ENCODE measurements around the gene MCOLN1. TPM values are rescaled to one million over a fixed set of nuclear protein-coding genes. Genes with fewer than 3 reads are reported as not detected.
A peak's percentile ranks its signal among the peaks of the same experiment; 100 is the strongest.

MCOLN1 gene
- total RNA-seq (10 to 100 TPM; 14.1 to 14.9 TPM), polyA plus RNA-seq (1 to 10 TPM; 8.0 to 9.1 TPM)

DNA sequence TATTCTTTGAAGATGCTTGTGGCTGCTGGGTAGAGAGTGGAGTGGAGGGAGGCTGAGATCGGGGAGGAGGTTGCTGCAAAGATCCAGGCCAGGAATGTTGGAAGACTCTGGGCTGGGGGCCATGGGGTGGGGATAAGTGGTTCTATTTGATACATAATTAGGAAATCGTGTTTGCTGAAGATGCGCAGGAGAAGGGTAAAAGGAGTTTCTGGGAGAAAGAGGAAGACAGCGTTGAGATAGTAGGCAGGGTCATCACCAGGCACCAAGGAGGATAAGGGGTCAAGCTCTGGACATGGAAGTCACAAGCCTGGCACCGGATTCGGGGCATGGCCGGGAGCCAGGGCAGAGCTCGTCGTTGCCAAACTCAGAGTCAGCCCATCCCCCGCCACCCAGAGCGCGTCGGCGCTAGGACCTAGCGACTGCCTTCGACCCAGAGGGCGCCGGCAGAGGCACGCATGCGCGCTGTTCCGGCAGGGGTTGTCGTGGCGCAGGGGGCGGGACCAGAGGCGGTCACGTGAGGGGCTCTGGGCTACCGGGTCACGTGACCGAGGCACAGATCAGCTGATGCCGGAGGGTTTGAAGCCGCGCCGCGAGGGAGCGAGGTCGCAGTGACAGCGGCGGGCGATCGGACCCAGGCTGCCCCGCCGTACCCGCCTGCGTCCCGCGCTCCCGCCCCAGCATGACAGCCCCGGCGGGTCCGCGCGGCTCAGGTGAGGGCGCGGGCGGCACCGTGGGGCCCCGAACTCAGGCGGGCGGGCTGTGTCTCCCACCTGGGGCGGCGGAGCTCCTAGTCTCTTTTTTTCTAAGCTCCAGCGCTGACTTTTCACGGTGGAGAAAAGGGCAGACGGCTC is at the start of gene MCOLN1:
Gene MCOLN1 (plus strand): TSS at position 553 of the 851 bp plus-strand sequence. CDS start 127 bp downstream, at position 680.
- Histone ChIP-seq H3K27me3 (ENCODE audit: insufficient read depth, low read length) (no peaks in the 10 kb centered on the region), H3K27ac (ENCODE audit: low read depth, low read length) (peak within 1 kb of the TSS; percentile 42), H3K9me3 (ENCODE audit: control insufficient read depth in 1 of 2, low read length in 2 of 2) (no peaks in the 10 kb centered on the region), H3K36me3 (ENCODE audit: insufficient read depth, low read length) (no peaks in the 10 kb centered on the region), H3K4me1 (ENCODE audit: insufficient read depth, low read length) (peaks cover 18% of the 10 kb centered on the region), H3K4me3 (ENCODE audit: low read length in 2 of 2) (peak within 1 kb of the TSS; percentile 65 to 69)
- H3K4me3 Mint-ChIP-seq = peak within 1 kb of the TSS; percentile 82 to 93 (median 87)
- peaks cover 7% of the 10 kb centered on the region in 2 donors for H3K36me3 Mint-ChIP-seq
- DNase-seq = peak; percentile 98 to 99 (median 98)
- H3K27me3 Mint-ChIP-seq = peaks cover 2% of the 10 kb centered on the region in 2 donors
- intact Hi-C loops (cut with micrococcal nuclease) = loop anchor here (1.0 kb wide), 2 partner anchors 12 to 33 kb away; partner anchors contain the start of gene PEX11G
- peaks cover 7 to 19% (median 12%) of the 10 kb centered on the region in 4 donors for H3K4me1 Mint-ChIP-seq
- no peaks in the 10 kb centered on the region for H3K9me3 Mint-ChIP-seq
- ChIA-PET CTCF (ENCODE audit: partially characterized antibody) (interaction anchor here (0.9 to 1.8 kb wide), 5 partner anchors 13 to 129 kb away, joined by 3 to 12 read pairs (median 3); partner anchors contain the start of gene PNPLA6), POLR2A (ENCODE audit: partially characterized antibody) (interaction anchor here (0.6 to 6.2 kb wide), 12 partner anchors 12 to 192 kb away, joined by 3 to 94 read pairs (median 3); partner anchors contain the start of genes ARHGEF18, PET100, PEX11G and PNPLA6)
- peak within 1 kb of the TSS; percentile 61 to 93 (median 88) for H3K27ac Mint-ChIP-seq

DNA sequence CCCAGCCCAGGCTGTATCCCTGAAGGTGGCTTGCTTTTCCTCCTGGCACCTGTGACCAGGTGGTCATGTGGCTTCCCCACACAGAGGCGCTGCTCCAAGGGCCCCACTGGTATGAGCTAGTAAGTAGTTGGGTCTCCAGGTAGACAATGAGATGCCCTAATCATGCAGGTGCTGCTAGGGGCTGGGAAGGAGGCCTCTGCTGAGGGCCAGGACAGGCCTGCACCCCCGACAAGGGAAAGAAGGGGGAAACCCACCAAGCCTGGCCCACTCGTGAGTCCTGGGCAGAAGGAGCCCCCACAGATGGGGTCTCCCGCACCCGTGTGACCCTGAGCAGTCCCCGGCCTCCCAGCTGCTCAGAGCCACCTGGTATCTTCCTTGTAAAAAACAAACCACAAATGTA is 46.8 kb upstream of the MCOLN1 start:
- H3K4me3 ChIP-seq (ENCODE audit: low read length in 2 of 2) = no peak overlapping the region
- no peak overlapping the region for H3K27ac ChIP-seq (ENCODE audit: low read depth, low read length)
- H3K4me1 Mint-ChIP-seq = peaks cover 0 to 4% (median under 1%) of the 10 kb centered on the region in 4 donors
- H3K9me3 ChIP-seq (ENCODE audit: control insufficient read depth in 1 of 2, low read length in 2 of 2) = no peaks in the 10 kb centered on the region
- no peak overlapping the region for H3K4me3 Mint-ChIP-seq
- H3K4me1 ChIP-seq (ENCODE audit: insufficient read depth, low read length) = no peaks in the 10 kb centered on the region
- peaks cover 8 to 10% of the 10 kb centered on the region in 2 donors for H3K36me3 Mint-ChIP-seq
- H3K27me3 Mint-ChIP-seq = no peaks in the 10 kb centered on the region
- ChIA-PET POLR2A (ENCODE audit: partially characterized antibody) (interaction anchor here (0.8 to 0.9 kb wide), 2 partner anchors 12 to 130 kb away, joined by 3 read pairs; no protein-coding TSS in a partner anchor), CTCF (ENCODE audit: partially characterized antibody) (no interaction called here)
- no peaks in the 10 kb centered on the region for H3K27me3 ChIP-seq (ENCODE audit: insufficient read depth, low read length)
- peaks cover 0 to 10% (median 0%) of the 10 kb centered on the region in 8 donors for H3K9me3 Mint-ChIP-seq
- H3K27ac Mint-ChIP-seq = peak overlapping the region in 2 of 7 donors; percentile 40 to 84
- peaks cover 17% of the 10 kb centered on the region for H3K36me3 ChIP-seq (ENCODE audit: insufficient read depth, low read length)
- DNase-seq = no peak
- intact Hi-C loops (cut with micrococcal nuclease) = no loop called here

DNA sequence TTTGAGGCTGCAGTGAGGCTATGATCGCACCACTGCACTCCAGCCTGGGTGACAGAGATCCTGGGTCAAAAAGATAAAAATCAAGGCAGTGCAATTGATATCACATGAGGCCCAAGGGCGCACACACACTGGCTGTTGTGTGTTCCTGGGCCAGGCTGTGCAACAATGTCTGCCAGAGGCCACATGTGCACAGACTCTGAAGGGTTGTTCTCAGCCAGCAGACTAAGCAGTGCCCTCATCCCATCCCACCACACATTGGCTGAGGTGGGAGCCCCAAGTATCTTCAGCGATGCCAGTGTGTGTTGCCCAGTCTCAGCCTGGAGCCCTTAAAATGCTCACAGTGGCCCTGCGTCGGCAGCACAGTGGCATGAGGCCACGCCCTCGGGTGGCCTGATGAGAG is 46.2 kb upstream of the MCOLN1 start:
- H3K27ac Mint-ChIP-seq = peak overlapping the region in 2 of 7 donors; percentile 40 to 82
- ChIA-PET POLR2A (ENCODE audit: partially characterized antibody) (no interaction called here), CTCF (ENCODE audit: partially characterized antibody) (no interaction called here)
- Histone ChIP-seq H3K27ac (ENCODE audit: low read depth, low read length) (no peak overlapping the region), H3K4me1 (ENCODE audit: insufficient read depth, low read length) (no peaks in the 10 kb centered on the region), H3K9me3 (ENCODE audit: control insufficient read depth in 1 of 2, low read length in 2 of 2) (no peaks in the 10 kb centered on the region), H3K4me3 (ENCODE audit: low read length in 2 of 2) (no peak overlapping the region), H3K36me3 (ENCODE audit: insufficient read depth, low read length) (peaks cover 11% of the 10 kb centered on the region), H3K27me3 (ENCODE audit: insufficient read depth, low read length) (no peaks in the 10 kb centered on the region)
- no peaks in the 10 kb centered on the region for H3K27me3 Mint-ChIP-seq
- peaks cover 0 to 4% (median under 1%) of the 10 kb centered on the region in 4 donors for H3K4me1 Mint-ChIP-seq
- H3K4me3 Mint-ChIP-seq = no peak overlapping the region
- peaks cover 7 to 10% of the 10 kb centered on the region in 2 donors for H3K36me3 Mint-ChIP-seq
- no peak for DNase-seq
- intact Hi-C loops (cut with micrococcal nuclease) = no loop called here
- H3K9me3 Mint-ChIP-seq = peaks cover 0 to 10% (median 0%) of the 10 kb centered on the region in 8 donors

DNA sequence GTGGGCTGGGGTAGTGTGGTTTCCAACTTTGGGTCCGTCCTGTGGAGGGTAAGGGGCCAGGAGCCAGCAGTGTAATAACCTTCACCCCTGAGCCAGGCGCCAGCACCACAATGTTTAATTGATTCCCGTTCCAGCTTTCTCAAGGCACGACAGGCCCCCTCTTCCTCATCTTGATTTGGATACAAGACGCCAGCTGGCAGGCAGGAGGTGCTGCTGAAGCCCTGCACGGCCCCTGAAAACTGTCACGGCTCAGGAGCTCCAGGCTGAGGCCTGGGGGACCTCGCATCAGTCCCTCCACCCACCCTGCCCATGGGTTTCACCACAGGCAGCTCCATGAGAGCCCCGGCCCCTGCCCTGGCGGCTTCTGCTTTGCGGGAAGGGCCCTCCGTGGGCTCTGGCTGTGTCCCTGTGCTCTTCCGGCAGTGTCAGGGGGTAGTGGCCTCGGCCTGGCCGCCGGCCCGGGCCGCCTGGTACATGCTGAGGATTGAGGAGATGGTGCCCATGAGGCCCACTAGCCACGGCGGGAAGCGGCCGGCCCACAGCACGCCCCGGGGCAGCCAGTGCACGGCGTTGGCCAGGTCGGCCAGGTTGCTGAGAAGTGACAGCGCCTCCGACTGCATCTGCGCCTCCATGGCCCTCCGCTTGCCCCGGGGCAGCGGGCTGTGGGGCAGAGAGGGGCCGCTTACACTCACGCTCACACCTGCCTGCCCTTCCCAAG is 45.5 kb upstream of the MCOLN1 start:
- ChIA-PET POLR2A (ENCODE audit: partially characterized antibody) (interaction anchor here (1.1 kb wide), 1 partner anchor 12 kb away, joined by 4 read pairs; the partner anchor contains the start of gene PEX11G), CTCF (ENCODE audit: partially characterized antibody) (no interaction called here)
- H3K27ac Mint-ChIP-seq = peak overlapping the region in 1 of 7 donors; percentile 82
- H3K27me3 Mint-ChIP-seq = no peaks in the 10 kb centered on the region
- H3K27ac ChIP-seq (ENCODE audit: low read depth, low read length) = no peak overlapping the region
- H3K36me3 ChIP-seq (ENCODE audit: insufficient read depth, low read length) = peaks cover 4% of the 10 kb centered on the region
- no peak for DNase-seq
- H3K27me3 ChIP-seq (ENCODE audit: insufficient read depth, low read length) = no peaks in the 10 kb centered on the region
- no peak overlapping the region for H3K4me3 ChIP-seq (ENCODE audit: low read length in 2 of 2)
- peaks cover 4 to 7% of the 10 kb centered on the region in 2 donors for H3K36me3 Mint-ChIP-seq
- H3K9me3 ChIP-seq (ENCODE audit: control insufficient read depth in 1 of 2, low read length in 2 of 2) = no peaks in the 10 kb centered on the region
- intact Hi-C loops (cut with micrococcal nuclease) = no loop called here
- no peak overlapping the region for H3K4me3 Mint-ChIP-seq
- peaks cover 0 to under 1% (median 0%) of the 10 kb centered on the region in 4 donors for H3K4me1 Mint-ChIP-seq
- no peaks in the 10 kb centered on the region for H3K4me1 ChIP-seq (ENCODE audit: insufficient read depth, low read length)
- peaks cover 0 to 12% (median 0%) of the 10 kb centered on the region in 8 donors for H3K9me3 Mint-ChIP-seq

DNA sequence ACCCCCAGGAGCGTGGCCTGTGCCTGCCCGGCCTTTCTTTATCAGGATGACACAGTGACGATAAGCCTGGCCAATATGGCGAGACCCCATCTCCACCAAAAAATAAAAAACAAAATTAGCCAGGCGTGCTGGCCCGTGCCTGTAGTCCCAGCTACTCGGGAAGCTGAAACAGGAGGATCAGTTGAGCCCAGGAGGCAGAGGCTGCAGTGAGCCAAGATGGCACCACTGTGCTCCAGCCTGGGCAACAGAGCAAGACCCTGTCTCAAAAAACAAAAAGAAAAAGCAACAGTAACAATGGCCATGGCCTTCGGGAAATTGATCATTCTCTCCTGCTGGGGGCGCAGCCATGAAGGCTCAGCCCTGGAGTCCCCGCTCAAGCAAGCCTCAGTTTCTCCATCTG is 44.7 kb upstream of the MCOLN1 start:
- intact Hi-C loops (cut with micrococcal nuclease) = no loop called here
- H3K36me3 Mint-ChIP-seq = peaks cover 0 to 2% of the 10 kb centered on the region in 2 donors
- no peak for DNase-seq
- Histone ChIP-seq H3K9me3 (ENCODE audit: control insufficient read depth in 1 of 2, low read length in 2 of 2) (no peaks in the 10 kb centered on the region), H3K4me3 (ENCODE audit: low read length in 2 of 2) (no peak overlapping the region), H3K36me3 (ENCODE audit: insufficient read depth, low read length) (no peaks in the 10 kb centered on the region), H3K27me3 (ENCODE audit: insufficient read depth, low read length) (no peaks in the 10 kb centered on the region), H3K27ac (ENCODE audit: low read depth, low read length) (no peak overlapping the region), H3K4me1 (ENCODE audit: insufficient read depth, low read length) (no peaks in the 10 kb centered on the region)
- CTCF ChIA-PET (ENCODE audit: partially characterized antibody) = no interaction called here
- POLR2A ChIA-PET (ENCODE audit: partially characterized antibody) = interaction anchor here (1.1 kb wide), 1 partner anchor 11 kb away, joined by 4 read pairs; the partner anchor contains the start of gene PEX11G
- H3K4me1 Mint-ChIP-seq = no peaks in the 10 kb centered on the region
- H3K27ac Mint-ChIP-seq = peak overlapping the region in 2 of 7 donors; percentile 18 to 29
- H3K9me3 Mint-ChIP-seq = peaks cover 0 to 16% (median 0%) of the 10 kb centered on the region in 8 donors
- peak overlapping the region in 2 of 8 donors; percentile 25 to 41 for H3K4me3 Mint-ChIP-seq
- no peaks in the 10 kb centered on the region for H3K27me3 Mint-ChIP-seq

DNA sequence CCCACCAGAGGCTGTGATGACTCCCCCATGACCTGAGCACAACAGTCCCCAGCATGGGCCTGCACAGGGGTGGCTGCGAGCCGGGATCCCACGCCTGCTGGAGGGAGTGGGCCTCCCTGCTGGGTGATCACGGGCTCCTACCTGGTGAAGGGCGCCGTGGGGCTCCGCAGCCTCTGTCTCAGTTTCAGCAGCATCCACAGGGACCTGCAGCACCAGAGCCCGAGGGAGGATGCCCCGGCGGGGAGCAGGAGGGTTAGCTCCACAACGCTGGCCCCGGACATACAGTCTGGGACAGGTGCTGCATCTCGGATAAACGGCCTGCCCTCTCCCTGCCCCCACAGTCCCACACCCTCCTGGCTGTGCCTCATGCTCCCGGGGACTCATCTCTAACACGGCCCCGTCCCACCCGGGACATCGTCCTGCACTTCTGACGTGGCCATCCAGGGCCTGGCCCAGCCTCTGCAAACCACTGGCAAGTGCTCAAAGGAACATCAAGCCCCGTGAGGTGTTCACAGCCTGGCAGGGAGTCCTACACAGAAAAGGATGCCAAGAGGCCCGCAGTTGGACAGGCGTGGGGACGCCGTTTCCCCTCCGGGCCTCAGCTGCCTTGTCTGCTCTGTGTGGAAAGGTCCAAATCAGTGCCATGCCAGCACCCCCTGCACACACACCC is 44.1 kb upstream of the MCOLN1 start:
- Histone ChIP-seq H3K9me3 (ENCODE audit: control insufficient read depth in 1 of 2, low read length in 2 of 2) (no peaks in the 10 kb centered on the region), H3K27me3 (ENCODE audit: insufficient read depth, low read length) (no peaks in the 10 kb centered on the region), H3K36me3 (ENCODE audit: insufficient read depth, low read length) (no peaks in the 10 kb centered on the region), H3K4me1 (ENCODE audit: insufficient read depth, low read length) (peaks cover 3% of the 10 kb centered on the region), H3K4me3 (ENCODE audit: low read length in 2 of 2) (no peak overlapping the region), H3K27ac (ENCODE audit: low read depth, low read length) (no peak overlapping the region)
- CTCF ChIA-PET (ENCODE audit: partially characterized antibody) = no interaction called here
- intact Hi-C loops (cut with micrococcal nuclease) = no loop called here
- no peaks in the 10 kb centered on the region for H3K36me3 Mint-ChIP-seq
- no peaks in the 10 kb centered on the region for H3K27me3 Mint-ChIP-seq
- H3K27ac Mint-ChIP-seq = peak overlapping the region in 2 of 7 donors; percentile 48 to 55
- H3K9me3 Mint-ChIP-seq = peaks cover 0 to 16% (median 0%) of the 10 kb centered on the region in 8 donors
- H3K4me3 Mint-ChIP-seq = no peak overlapping the region
- POLR2A ChIA-PET (ENCODE audit: partially characterized antibody) = interaction anchor here (1.1 kb wide), 1 partner anchor 10 kb away, joined by 4 read pairs; the partner anchor contains the start of gene PEX11G
- DNase-seq = no peak
- peaks cover 2 to 4% (median 3%) of the 10 kb centered on the region in 4 donors for H3K4me1 Mint-ChIP-seq
